ENCODE measurements around the gene LRP1B. TPM values are rescaled to one million over a fixed set of nuclear protein-coding genes. Genes with fewer than 3 reads are reported as not detected.

Gene LRP1B
- polyA plus RNA-seq, 1 donor from 2014 or later = 12.7 TPM

DNA sequence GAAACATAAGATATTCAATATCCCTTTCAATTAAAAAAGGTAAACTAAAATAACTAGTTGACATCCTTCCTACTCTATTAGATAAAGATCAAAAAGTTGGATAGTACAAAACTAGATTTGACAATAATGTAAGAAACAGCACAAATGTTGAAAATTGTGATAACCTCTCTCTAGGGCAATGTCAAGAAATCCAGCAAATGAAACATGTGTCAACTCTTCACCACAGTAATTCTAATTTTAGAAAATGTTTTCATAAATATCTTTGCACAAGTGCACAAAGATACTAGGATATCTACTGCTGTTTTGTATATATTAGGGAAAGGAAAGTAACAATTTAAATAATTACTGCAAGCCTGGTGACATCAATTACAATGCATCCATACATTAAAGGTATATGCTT lies 1220.1 kb downstream of the LRP1B start:
- TF ChIP-seq SMC3 (conservative IDR thresholded peaks at IDR 0.05; ENCODE audit: poor library complexity) (no peak), EP300 (conservative IDR thresholded peaks at IDR 0.05; ENCODE audit: poor library complexity, severe bottlenecking) (peak; percentile 78), POLR2AphosphoS5 (IDR thresholded peaks at IDR 0.05) (peak; percentile 68), MXI1 (conservative IDR thresholded peaks at IDR 0.05; ENCODE audit: poor library complexity, severe bottlenecking) (no peak)

DNA sequence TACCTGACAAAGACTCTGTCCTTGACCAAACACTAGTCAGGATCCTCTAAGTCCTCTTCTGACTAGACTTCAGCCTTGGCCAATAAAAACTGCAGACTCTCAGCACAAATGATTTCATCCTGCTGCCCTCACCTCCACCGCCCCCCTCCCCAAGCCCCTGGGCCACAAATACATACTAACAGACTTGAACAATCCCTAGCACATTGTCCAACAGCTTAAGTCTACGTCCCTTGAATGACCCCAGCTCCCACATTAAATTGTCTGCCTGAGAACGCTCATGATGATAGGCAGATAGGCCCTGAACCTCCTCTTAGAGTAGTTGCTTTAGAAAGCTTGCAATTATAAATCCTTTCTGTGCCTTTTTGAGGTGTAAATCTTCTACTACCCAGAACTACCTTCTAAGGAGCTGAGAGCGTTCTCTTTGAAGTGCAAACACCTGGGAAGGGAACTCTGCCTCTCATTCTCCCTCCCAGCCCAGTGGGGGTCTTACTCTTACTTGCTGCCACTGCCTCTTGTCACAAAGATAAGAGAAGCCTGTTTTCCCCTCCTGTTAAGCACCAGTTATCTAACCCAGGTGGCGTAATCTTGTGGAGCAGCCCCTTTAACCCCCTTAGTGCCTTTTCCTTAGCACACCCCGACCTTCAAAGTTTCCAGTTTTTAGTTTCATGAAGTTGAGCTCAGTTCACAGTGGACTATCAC lies 1225.6 kb downstream of the LRP1B start:
- no peak overlapping the region for H3K9ac ChIP-seq (ENCODE audit: low read length)
- H3K4me2 ChIP-seq (ENCODE audit: low read length) = no peak overlapping the region
- H3K4me3 ChIP-seq (ENCODE audit: low read length) = no peak overlapping the region
- no peaks in the 10 kb centered on the region for H3K9me3 ChIP-seq (ENCODE audit: low read length)
- H3K27me3 ChIP-seq (ENCODE audit: insufficient read depth, low read depth, low read length) = no peaks in the 10 kb centered on the region
- H4K20me1 ChIP-seq (ENCODE audit: insufficient read depth) = no peaks in the 10 kb centered on the region
- no peaks in the 10 kb centered on the region for H3F3A ChIP-seq (ENCODE audit: insufficient read depth, low read length, poor library complexity, severe bottlenecking)
- no peak overlapping the region for H2AFZ ChIP-seq (ENCODE audit: low read depth, low read length)
- H3K27ac ChIP-seq (ENCODE audit: low read length) = peak overlapping the region; percentile 17
- TF ChIP-seq EZH2 (IDR thresholded peaks at IDR 0.05; ENCODE audit: borderline replicate concordance, insufficient read depth, low read length, poor library complexity, severe bottlenecking) (no peak), EP300 (conservative IDR thresholded peaks at IDR 0.05; ENCODE audit: poor library complexity, severe bottlenecking) (peak; percentile 17), MXI1 (conservative IDR thresholded peaks at IDR 0.05; ENCODE audit: poor library complexity, severe bottlenecking) (no peak), POLR2AphosphoS5 (IDR thresholded peaks at IDR 0.05) (peak; percentile 36), TAF1 (IDR thresholded peaks at IDR 0.05; ENCODE audit: low read depth) (no peak)
- TF ChIP-seq, protein P1, sequence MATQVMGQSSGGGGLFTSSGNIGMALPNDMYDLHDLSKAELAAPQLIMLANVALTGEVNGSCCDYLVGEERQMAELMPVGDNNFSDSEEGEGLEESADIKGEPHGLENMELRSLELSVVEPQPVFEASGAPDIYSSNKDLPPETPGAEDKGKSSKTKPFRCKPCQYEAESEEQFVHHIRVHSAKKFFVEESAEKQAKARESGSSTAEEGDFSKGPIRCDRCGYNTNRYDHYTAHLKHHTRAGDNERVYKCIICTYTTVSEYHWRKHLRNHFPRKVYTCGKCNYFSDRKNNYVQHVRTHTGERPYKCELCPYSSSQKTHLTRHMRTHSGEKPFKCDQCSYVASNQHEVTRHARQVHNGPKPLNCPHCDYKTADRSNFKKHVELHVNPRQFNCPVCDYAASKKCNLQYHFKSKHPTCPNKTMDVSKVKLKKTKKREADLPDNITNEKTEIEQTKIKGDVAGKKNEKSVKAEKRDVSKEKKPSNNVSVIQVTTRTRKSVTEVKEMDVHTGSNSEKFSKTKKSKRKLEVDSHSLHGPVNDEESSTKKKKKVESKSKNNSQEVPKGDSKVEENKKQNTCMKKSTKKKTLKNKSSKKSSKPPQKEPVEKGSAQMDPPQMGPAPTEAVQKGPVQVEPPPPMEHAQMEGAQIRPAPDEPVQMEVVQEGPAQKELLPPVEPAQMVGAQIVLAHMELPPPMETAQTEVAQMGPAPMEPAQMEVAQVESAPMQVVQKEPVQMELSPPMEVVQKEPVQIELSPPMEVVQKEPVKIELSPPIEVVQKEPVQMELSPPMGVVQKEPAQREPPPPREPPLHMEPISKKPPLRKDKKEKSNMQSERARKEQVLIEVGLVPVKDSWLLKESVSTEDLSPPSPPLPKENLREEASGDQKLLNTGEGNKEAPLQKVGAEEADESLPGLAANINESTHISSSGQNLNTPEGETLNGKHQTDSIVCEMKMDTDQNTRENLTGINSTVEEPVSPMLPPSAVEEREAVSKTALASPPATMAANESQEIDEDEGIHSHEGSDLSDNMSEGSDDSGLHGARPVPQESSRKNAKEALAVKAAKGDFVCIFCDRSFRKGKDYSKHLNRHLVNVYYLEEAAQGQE (IDR thresholded peaks at IDR 0.05; ENCODE audit: borderline replicate concordance) = peak; percentile 31
- no peaks in the 10 kb centered on the region for H3K79me2 ChIP-seq (replicated peaks; ENCODE audit: insufficient read depth, low read length)
- H3K9me2 ChIP-seq (ENCODE audit: insufficient read depth, low read length) = no peaks in the 10 kb centered on the region
- H3K36me3 ChIP-seq (ENCODE audit: insufficient read depth, low read length) = no peaks in the 10 kb centered on the region

More for the DNA sequence above, 1220.1 kb downstream of the LRP1B start:
- Histone ChIP-seq H3K9me3 (ENCODE audit: low read length) (no peaks in the 10 kb centered on the region), H3K9me2 (ENCODE audit: insufficient read depth, low read length) (no peaks in the 10 kb centered on the region), H3K27me3 (ENCODE audit: insufficient read depth, low read depth, low read length) (no peaks in the 10 kb centered on the region), H3K27ac (ENCODE audit: low read length) (peak overlapping the region; percentile 16), H3K4me3 (ENCODE audit: low read length) (no peak overlapping the region), H3K4me2 (ENCODE audit: low read length) (peak overlapping the region; percentile 27), H2AFZ (ENCODE audit: low read depth, low read length) (no peak overlapping the region), H3K9ac (ENCODE audit: low read length) (no peak overlapping the region), H3K36me3 (ENCODE audit: insufficient read depth, low read length) (no peaks in the 10 kb centered on the region), H3K79me2 (replicated peaks; ENCODE audit: insufficient read depth, low read length) (no peaks in the 10 kb centered on the region), H3F3A (ENCODE audit: insufficient read depth, low read length, poor library complexity, severe bottlenecking) (no peaks in the 10 kb centered on the region), H4K20me1 (ENCODE audit: insufficient read depth) (no peaks in the 10 kb centered on the region)

DNA sequence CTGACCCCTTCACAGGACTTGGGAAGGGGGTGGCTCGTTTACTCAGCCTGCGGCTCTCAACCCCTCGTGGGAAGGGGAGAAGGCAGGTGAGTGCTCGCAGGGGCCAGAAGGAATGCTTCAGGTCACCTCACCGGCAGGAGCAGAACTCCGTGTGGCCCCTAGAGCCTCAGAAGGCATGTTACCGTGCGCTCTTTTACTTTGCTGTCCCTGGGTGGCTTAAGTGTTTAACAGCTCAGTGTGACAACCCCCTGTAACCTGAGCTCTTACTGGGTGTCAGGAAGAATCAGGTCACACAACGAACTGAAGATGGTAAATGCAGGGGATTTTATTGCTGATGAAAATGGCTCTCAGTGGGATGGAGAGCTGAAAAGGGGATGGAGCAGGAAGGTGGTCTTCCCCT lies 1235.4 kb downstream of the LRP1B start:
- H3K9ac ChIP-seq (ENCODE audit: low read length) = no peak overlapping the region
- no peaks in the 10 kb centered on the region for H3K36me3 ChIP-seq (ENCODE audit: insufficient read depth, low read length)
- TF ChIP-seq EZH2 (IDR thresholded peaks at IDR 0.05; ENCODE audit: borderline replicate concordance, insufficient read depth, low read length, poor library complexity, severe bottlenecking) (no peak), POLR2AphosphoS5 (IDR thresholded peaks at IDR 0.05) (no peak), EP300 (conservative IDR thresholded peaks at IDR 0.05; ENCODE audit: poor library complexity, severe bottlenecking) (no peak), TAF1 (IDR thresholded peaks at IDR 0.05; ENCODE audit: low read depth) (no peak), RAD21 (conservative IDR thresholded peaks at IDR 0.05) (no peak), SMC3 (conservative IDR thresholded peaks at IDR 0.05; ENCODE audit: poor library complexity) (no peak), MXI1 (conservative IDR thresholded peaks at IDR 0.05; ENCODE audit: poor library complexity, severe bottlenecking) (no peak)
- TF ChIP-seq, protein P2, sequence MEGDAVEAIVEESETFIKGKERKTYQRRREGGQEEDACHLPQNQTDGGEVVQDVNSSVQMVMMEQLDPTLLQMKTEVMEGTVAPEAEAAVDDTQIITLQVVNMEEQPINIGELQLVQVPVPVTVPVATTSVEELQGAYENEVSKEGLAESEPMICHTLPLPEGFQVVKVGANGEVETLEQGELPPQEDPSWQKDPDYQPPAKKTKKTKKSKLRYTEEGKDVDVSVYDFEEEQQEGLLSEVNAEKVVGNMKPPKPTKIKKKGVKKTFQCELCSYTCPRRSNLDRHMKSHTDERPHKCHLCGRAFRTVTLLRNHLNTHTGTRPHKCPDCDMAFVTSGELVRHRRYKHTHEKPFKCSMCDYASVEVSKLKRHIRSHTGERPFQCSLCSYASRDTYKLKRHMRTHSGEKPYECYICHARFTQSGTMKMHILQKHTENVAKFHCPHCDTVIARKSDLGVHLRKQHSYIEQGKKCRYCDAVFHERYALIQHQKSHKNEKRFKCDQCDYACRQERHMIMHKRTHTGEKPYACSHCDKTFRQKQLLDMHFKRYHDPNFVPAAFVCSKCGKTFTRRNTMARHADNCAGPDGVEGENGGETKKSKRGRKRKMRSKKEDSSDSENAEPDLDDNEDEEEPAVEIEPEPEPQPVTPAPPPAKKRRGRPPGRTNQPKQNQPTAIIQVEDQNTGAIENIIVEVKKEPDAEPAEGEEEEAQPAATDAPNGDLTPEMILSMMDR (IDR thresholded peaks at IDR 0.05; ENCODE audit: poor library complexity, severe bottlenecking) = no peak
- TF ChIP-seq, protein P1 (IDR thresholded peaks at IDR 0.05; ENCODE audit: borderline replicate concordance) = no peak
- H3F3A ChIP-seq (ENCODE audit: insufficient read depth, low read length, poor library complexity, severe bottlenecking) = no peaks in the 10 kb centered on the region
- no peak overlapping the region for H3K4me3 ChIP-seq (ENCODE audit: low read length)
- H2AFZ ChIP-seq (ENCODE audit: low read depth, low read length) = no peak overlapping the region
- H3K27ac ChIP-seq (ENCODE audit: low read length) = no peak overlapping the region
- H3K4me2 ChIP-seq (ENCODE audit: low read length) = no peak overlapping the region
- H4K20me1 ChIP-seq (ENCODE audit: insufficient read depth) = no peaks in the 10 kb centered on the region
- no peaks in the 10 kb centered on the region for H3K9me2 ChIP-seq (ENCODE audit: insufficient read depth, low read length)
- H3K9me3 ChIP-seq (ENCODE audit: low read length) = no peaks in the 10 kb centered on the region
- H3K79me2 ChIP-seq (replicated peaks; ENCODE audit: insufficient read depth, low read length) = no peaks in the 10 kb centered on the region
- no peaks in the 10 kb centered on the region for H3K27me3 ChIP-seq (ENCODE audit: insufficient read depth, low read depth, low read length)

All from neural cell (in vitro differentiated cells).